H9 (cell line): ENCODE results near the gene TMEM233. TPM values are rescaled to one million over a fixed set of nuclear protein-coding genes. Genes with fewer than 3 reads are reported as not detected.

Source experiments
- DNase-seq: peaks from one replicate; pipeline ENCODE4 v3.0.0-alpha.2; 2017
- H2AFZ ChIP-seq: one replicate; pipeline ENCODE4 v1.6.1; 2013; ENCODE audit warnings: mild to moderate bottlenecking, low read length, control low read depth, moderate library complexity
- H2AK5ac ChIP-seq: 2 replicates; pipeline ENCODE4 v1.6.1; 2013; ENCODE audit warnings: low read length, control low read depth, mixed read lengths; ENCODE audit not compliant: insufficient read length
- H2BK120ac ChIP-seq: one replicate; pipeline ENCODE4 v1.6.1; 2013; ENCODE audit warnings: low read depth, mild to moderate bottlenecking, low read length, control low read depth, inconsistent platforms; ENCODE audit not compliant: poor library complexity, severe bottlenecking
- H2BK12ac ChIP-seq: 2 replicates; pipeline ENCODE4 v1.6.1; 2013; ENCODE audit warnings: low read length, control low read depth, mixed read lengths, low read depth; ENCODE audit not compliant: insufficient read length
- H2BK15ac ChIP-seq: 2 replicates; pipeline ENCODE4 v1.6.1; 2013; ENCODE audit warnings: low read depth, low read length, control low read depth
- H2BK20ac ChIP-seq: one replicate; pipeline ENCODE4 v1.6.1; 2013; ENCODE audit warnings: low read depth, mild to moderate bottlenecking, low read length, control low read depth, inconsistent platforms; ENCODE audit not compliant: poor library complexity, severe bottlenecking
- H2BK5ac ChIP-seq: 2 replicates; pipeline ENCODE4 v1.6.1; 2013; ENCODE audit warnings: low read length, control low read depth, mixed read lengths; ENCODE audit not compliant: insufficient read length
- H3K14ac ChIP-seq: 2 replicates; pipeline ENCODE4 v1.6.1; 2013; ENCODE audit warnings: low read length, control low read depth; ENCODE audit not compliant: insufficient read depth
- H3K18ac ChIP-seq: 2 replicates; pipeline ENCODE4 v1.6.1; 2013; ENCODE audit warnings: low read depth, mild to moderate bottlenecking, mixed read lengths, low read length, control low read depth; ENCODE audit not compliant: insufficient read length
- H3K23ac ChIP-seq: 2 replicates; pipeline ENCODE4 v1.6.1; 2013; ENCODE audit warnings: low read length, control low read depth, mixed read lengths, low read depth; ENCODE audit not compliant: insufficient read length
- H3K23me2 ChIP-seq: 2 replicates; pipeline ENCODE4 v1.6.1; 2013; ENCODE audit warnings: low read depth, mild to moderate bottlenecking, mixed read lengths, low read length, control low read depth; ENCODE audit not compliant: insufficient read length, poor library complexity, severe bottlenecking
- H3K27ac ChIP-seq: 2 replicates; pipeline ENCODE4 v1.5.1; 2013; ENCODE audit warnings: low read length, control low read depth, mixed read lengths, low read depth; ENCODE audit not compliant: insufficient read length
- H3K27me3 ChIP-seq: 2 replicates; pipeline ENCODE4 v1.6.1; 2013; ENCODE audit warnings: low read length, control low read depth, inconsistent platforms; ENCODE audit not compliant: insufficient read depth
- H3K4ac ChIP-seq: 2 replicates; pipeline ENCODE4 v1.6.1; 2013; ENCODE audit warnings: low read depth, mild to moderate bottlenecking, control low read depth, inconsistent platforms, low read length, moderate library complexity
- H3K4me1 ChIP-seq: 2 replicates; pipeline ENCODE4 v1.6.1; 2013; ENCODE audit warnings: low read length, control low read depth, inconsistent platforms; ENCODE audit not compliant: insufficient read depth
- H3K4me2 ChIP-seq: 2 replicates; pipeline ENCODE4 v1.6.1; 2013; ENCODE audit warnings: low read length, control low read depth, mixed read lengths; ENCODE audit not compliant: insufficient read length, insufficient read depth
- H3K56ac ChIP-seq: 2 replicates; pipeline ENCODE4 v1.6.1; 2013; ENCODE audit warnings: low read depth, mild to moderate bottlenecking, mixed read lengths, low read length, control low read depth; ENCODE audit not compliant: insufficient read length
- H3K79me1 ChIP-seq: 2 replicates; pipeline ENCODE4 v1.6.1; 2013; ENCODE audit warnings: low read depth, mild to moderate bottlenecking, moderate library complexity, low read length, control low read depth, inconsistent platforms; ENCODE audit not compliant: insufficient read depth, poor library complexity, severe bottlenecking
- H3K79me2 ChIP-seq: 2 replicates; pipeline ENCODE4 v1.6.1; 2013; ENCODE audit warnings: low read length, control low read depth, inconsistent platforms; ENCODE audit not compliant: insufficient read depth
- H3K9ac ChIP-seq: 2 replicates; pipeline ENCODE4 v1.6.1; 2013; ENCODE audit warnings: low read length, control low read depth, mixed read lengths; ENCODE audit not compliant: insufficient read length; ENCODE audit errors: extremely low read depth
- H3K9me3 ChIP-seq: one replicate; pipeline ENCODE4 v1.6.1; 2013; ENCODE audit warnings: low read depth, low read length, inconsistent platforms; ENCODE audit not compliant: control insufficient read depth
- H3T11ph ChIP-seq: one replicate; pipeline ENCODE4 v1.6.1; 2013; ENCODE audit warnings: mild to moderate bottlenecking, low read length, control low read depth, inconsistent platforms
- H4K20me1 ChIP-seq: one replicate; pipeline ENCODE4 v1.6.1; 2013; ENCODE audit not compliant: control insufficient read depth, insufficient read length, insufficient read depth
- H4K5ac ChIP-seq: 2 replicates; pipeline ENCODE4 v1.6.1; 2013; ENCODE audit warnings: low read depth, mild to moderate bottlenecking, mixed read lengths, low read length, control low read depth; ENCODE audit not compliant: insufficient read length
- H4K8ac ChIP-seq: replicated peaks from 2 replicates; pipeline ENCODE4 v1.6.1; 2013; ENCODE audit warnings: low read length, control low read depth, mixed read lengths, low read depth; ENCODE audit not compliant: insufficient read length
- H4K91ac ChIP-seq: 2 replicates; pipeline ENCODE4 v1.6.1; 2013; ENCODE audit warnings: low read depth, mild to moderate bottlenecking, moderate library complexity, mixed read lengths, low read length, control low read depth; ENCODE audit not compliant: insufficient read length
- H3K27ac Mint-ChIP-seq, 3 experiments: 2 replicates in 2 of 3; 3 replicates in 1 of 3; pipeline ENCODE4 v1.8.0; 2020 to 2021; ENCODE audit warnings: mixed read lengths in 3 of 3, mild to moderate bottlenecking in 1 of 3, moderate library complexity in 1 of 3
- H3K27me3 Mint-ChIP-seq: 2 replicates; pipeline ENCODE4 v1.8.0; 2021; ENCODE audit warnings: low read depth, mild to moderate bottlenecking, moderate library complexity, mixed read lengths
- H3K36me3 Mint-ChIP-seq, 3 experiments: 2 replicates in 2 of 3; 3 replicates in 1 of 3; pipeline ENCODE4 v1.8.0; 2020 to 2021; ENCODE audit warnings: low read depth in 3 of 3, mixed read lengths in 3 of 3; ENCODE audit not compliant: insufficient read depth in 1 of 3
- H3K4me1 Mint-ChIP-seq, 2 experiments: 2 replicates each; pipeline ENCODE4 v1.8.0; 2020; ENCODE audit warnings: mixed read lengths in 2 of 2
- H3K4me3 Mint-ChIP-seq, 2 experiments: 2 replicates in 1 of 2; 3 replicates in 1 of 2; pipeline ENCODE4 v1.8.0; 2020 to 2021; ENCODE audit warnings: mild to moderate bottlenecking in 2 of 2, mixed read lengths in 2 of 2, moderate library complexity in 1 of 2
- H3K9me3 Mint-ChIP-seq, 2 experiments: 2 replicates in 1 of 2; 3 replicates in 1 of 2; pipeline ENCODE4 v1.8.0; 2020; ENCODE audit warnings: mild to moderate bottlenecking in 2 of 2, mixed read lengths in 2 of 2, moderate library complexity in 1 of 2
- WGBS: extraction: QIAGEN DNeasy Blood & Tissue Kit; methylation state at CpG from one replicate; pipeline ENCODE4 v1.1.7; 2013; ENCODE audit warnings: missing lambda C conversion rate, low lambda C conversion rate, mixed read lengths; ENCODE audit not compliant: insufficient read length; ENCODE audit errors: extremely low coverage; 5-methylcytosine and 5-hydroxymethylcytosine counted together
- total RNA-seq: library from RNA; stranded (reverse); gene quantifications from 2 replicates; pipeline ENCODE4 v1.2.1, GENCODE V29; 2021
- TF ChIP-seq, protein P1 (sequence below): fragments of 200-600 bp; sonication (generic); conservative IDR thresholded peaks from 3 replicates; pipeline ENCODE4 v1.8.0; 2021; ENCODE audit warnings: antibody characterized with exemption, mild to moderate bottlenecking

Gene TMEM233
- total RNA-seq, 1 experiment from 2014 or later, result not detected

DNA sequence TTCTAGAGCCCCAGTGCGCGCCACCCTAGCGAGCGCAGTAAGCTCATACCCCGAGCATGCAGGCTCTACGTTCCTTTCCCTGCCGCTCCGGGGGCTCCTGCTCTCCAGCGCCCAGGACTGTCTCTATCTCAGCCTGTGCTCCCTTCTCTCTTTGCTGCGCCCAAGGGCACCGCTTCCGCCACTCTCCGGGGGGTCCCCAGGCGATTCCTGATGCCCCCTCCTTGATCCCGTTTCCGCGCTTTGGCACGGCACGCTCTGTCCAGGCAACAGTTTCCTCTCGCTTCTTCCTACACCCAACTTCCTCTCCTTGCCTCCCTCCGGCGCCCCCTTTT is 791 bp downstream of the TMEM233 start:
- no peak overlapping the region for H3K27ac ChIP-seq
- no peaks in the 10 kb centered on the region for H4K20me1 ChIP-seq
- H2BK5ac ChIP-seq, result no peak overlapping the region
- H3T11ph ChIP-seq, result no peak overlapping the region
- no peak overlapping the region for H2BK20ac ChIP-seq
- no peaks in the 10 kb centered on the region for H3K4me1 ChIP-seq
- no peaks in the 10 kb centered on the region for H3K79me1 ChIP-seq
- Mint-ChIP-seq H3K4me3 (peak overlapping the region; percentile 67 to 94), H3K4me1 (peaks cover 20 to 22% of the 10 kb centered on the region in 2 experiments), H3K27ac (no peak overlapping the region), H3K36me3 (peaks cover 0 to 2% (median 0%) of the 10 kb centered on the region in 3 experiments; a peak in 2 of 7 replicates), H3K9me3 (peaks cover 0 to 3% of the 10 kb centered on the region in 2 experiments; a peak in 1 of 5 replicates), H3K27me3 (peaks cover 98% of the 10 kb centered on the region)
- no CpG with 5 or more reads among the region's 22 CpGs for WGBS
- H3K79me2 ChIP-seq, result no peaks in the 10 kb centered on the region
- no peak overlapping the region for H2AK5ac ChIP-seq
- H4K5ac ChIP-seq, result no peak overlapping the region
- no peak overlapping the region for H3K14ac ChIP-seq
- H3K56ac ChIP-seq, result no peak overlapping the region
- TF ChIP-seq, protein P1, sequence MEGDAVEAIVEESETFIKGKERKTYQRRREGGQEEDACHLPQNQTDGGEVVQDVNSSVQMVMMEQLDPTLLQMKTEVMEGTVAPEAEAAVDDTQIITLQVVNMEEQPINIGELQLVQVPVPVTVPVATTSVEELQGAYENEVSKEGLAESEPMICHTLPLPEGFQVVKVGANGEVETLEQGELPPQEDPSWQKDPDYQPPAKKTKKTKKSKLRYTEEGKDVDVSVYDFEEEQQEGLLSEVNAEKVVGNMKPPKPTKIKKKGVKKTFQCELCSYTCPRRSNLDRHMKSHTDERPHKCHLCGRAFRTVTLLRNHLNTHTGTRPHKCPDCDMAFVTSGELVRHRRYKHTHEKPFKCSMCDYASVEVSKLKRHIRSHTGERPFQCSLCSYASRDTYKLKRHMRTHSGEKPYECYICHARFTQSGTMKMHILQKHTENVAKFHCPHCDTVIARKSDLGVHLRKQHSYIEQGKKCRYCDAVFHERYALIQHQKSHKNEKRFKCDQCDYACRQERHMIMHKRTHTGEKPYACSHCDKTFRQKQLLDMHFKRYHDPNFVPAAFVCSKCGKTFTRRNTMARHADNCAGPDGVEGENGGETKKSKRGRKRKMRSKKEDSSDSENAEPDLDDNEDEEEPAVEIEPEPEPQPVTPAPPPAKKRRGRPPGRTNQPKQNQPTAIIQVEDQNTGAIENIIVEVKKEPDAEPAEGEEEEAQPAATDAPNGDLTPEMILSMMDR, result no peak
- no peak overlapping the region for H2BK15ac ChIP-seq
- H4K91ac ChIP-seq, result no peak overlapping the region
- DNase-seq, result peak; percentile 47
- H2AFZ ChIP-seq, result no peak overlapping the region
- H3K4ac ChIP-seq, result no peak overlapping the region
- H3K23me2 ChIP-seq, result peaks cover 22% of the 10 kb centered on the region
- peaks cover 39% of the 10 kb centered on the region for H3K27me3 ChIP-seq
- H3K4me2 ChIP-seq, result peak overlapping the region; percentile 99
- H3K9ac ChIP-seq, result no peak overlapping the region
- H4K8ac ChIP-seq, result no peak overlapping the region
- H3K18ac ChIP-seq, result no peak overlapping the region
- H2BK12ac ChIP-seq, result no peak overlapping the region
- H2BK120ac ChIP-seq, result no peak overlapping the region
- no peak overlapping the region for H3K23ac ChIP-seq
- no peaks in the 10 kb centered on the region for H3K9me3 ChIP-seq
